HepG2 (cell line): ENCODE data around the gene SLC16A5. TPM values are rescaled to one million over a fixed set of nuclear protein-coding genes. Genes with fewer than 3 reads are reported as not detected.

Experiments
- GATAD1 ChIP-seq: IDR thresholded peaks from 2 replicates; pipeline ENCODE4 v1.6.1; 2016; ENCODE audit warnings: missing genetic modification reagents, missing compliant biosample characterization
- KDM3A ChIP-seq: IDR thresholded peaks from 2 replicates; pipeline ENCODE4 v1.6.1; 2018; ENCODE audit warnings: low read depth, missing compliant biosample characterization
- KIAA2018 ChIP-seq: sonication (generic); formaldehyde crosslinking; IDR thresholded peaks from 2 replicates; pipeline ENCODE4 v1.5.0; 2020; ENCODE audit warnings: mild to moderate bottlenecking, missing genetic modification reagents, borderline replicate concordance
- MNT ChIP-seq: fragments of 450-650 bp; IDR thresholded peaks from 2 replicates; pipeline ENCODE4 v1.6.1; 2016
- NRL ChIP-seq: sonication (generic); formaldehyde crosslinking; IDR thresholded peaks from 2 replicates; pipeline ENCODE4 v1.5.0; 2020; ENCODE audit warnings: missing genetic modification reagents, mild to moderate bottlenecking, moderate library complexity, borderline replicate concordance
- ZBTB26 ChIP-seq: IDR thresholded peaks from 2 replicates; pipeline ENCODE4 v1.6.1; 2016; ENCODE audit warnings: missing compliant biosample characterization, missing genetic modification reagents, borderline replicate concordance
- ZNF737 ChIP-seq: sonication (generic); formaldehyde crosslinking; IDR thresholded peaks from 2 replicates; pipeline ENCODE4 v1.5.0; 2020; ENCODE audit warnings: missing genetic modification reagents, mild to moderate bottlenecking, borderline replicate concordance
- polyA plus RNA-seq, 8 experiments: library from polyadenylated mRNA; depleted of rRNA in 3 of 8; stranded (reverse) in 7 of 8; unstranded in 1 of 8; fragments of >200 nt; fragmentation: Illumina TruSeq in 4 of 8; extraction: Trizol in 4 of 8; gene quantifications; 2 replicates each; pipeline versions ENCODE4 v1.2.1 to v1.2.3, GENCODE V29; 2011 to 2016; ENCODE audit warnings: low read depth in 4 of 8, missing spikeins in 1 of 8, mixed read lengths in 1 of 8; ENCODE audit not compliant: insufficient read depth in 1 of 8
- total RNA-seq, 5 experiments: library from RNA; depleted of rRNA; stranded (reverse); fragments of >200 nt; fragmentation: Illumina TruSeq; extraction: Trizol; gene quantifications; 2 replicates each; pipeline ENCODE4 v1.2.3, GENCODE V29; 2016; ENCODE audit warnings: low read depth in 1 of 5

The SLC16A5 gene
- total and polyA plus RNA-seq, 2 of the 13 experiments (the other 11 are each of a cell fraction or from before 2014, with no cell fraction given), result 0.69 to 5.6 TPM

- TF ChIP-seq ZBTB26 (CRISPR knock-in tag), result no peak; the same call in 1 of the 2 replicates
- TF ChIP-seq MNT, result no peak
- peak; percentile 93 for TF ChIP-seq KDM3A (CRISPR knock-in tag)
- TF ChIP-seq GATAD1 (CRISPR knock-in tag), result peak; percentile 34
- TF ChIP-seq NRL, result no peak; the same call in 1 of the 2 replicates
- no peak for TF ChIP-seq KIAA2018 (CRISPR knock-in tag)
- 0 out of 2 replicates have a peak, but pooled peaks have one; percentile 66 for TF ChIP-seq ZNF737 (CRISPR knock-in tag)
These were observed 3.4 kb downstream of the SLC16A5 start (continued) for GRCh38 chr17:75090871-75091854.
